ENCODE results near the gene ACSS1.

Gene ACSS1

GRCh38 chr20:24990810-24991252 is 67.1 kb downstream of the ACSS1 start:
- ChIA-PET POLR2A (no interaction called here), CTCF (interaction anchor here (1.0 to 1.7 kb wide), 2 partner anchors 28 to 73 kb away, joined by 3 to 5 read pairs; no protein-coding TSS in a partner anchor)
- TF ChIP-seq, protein P1, sequence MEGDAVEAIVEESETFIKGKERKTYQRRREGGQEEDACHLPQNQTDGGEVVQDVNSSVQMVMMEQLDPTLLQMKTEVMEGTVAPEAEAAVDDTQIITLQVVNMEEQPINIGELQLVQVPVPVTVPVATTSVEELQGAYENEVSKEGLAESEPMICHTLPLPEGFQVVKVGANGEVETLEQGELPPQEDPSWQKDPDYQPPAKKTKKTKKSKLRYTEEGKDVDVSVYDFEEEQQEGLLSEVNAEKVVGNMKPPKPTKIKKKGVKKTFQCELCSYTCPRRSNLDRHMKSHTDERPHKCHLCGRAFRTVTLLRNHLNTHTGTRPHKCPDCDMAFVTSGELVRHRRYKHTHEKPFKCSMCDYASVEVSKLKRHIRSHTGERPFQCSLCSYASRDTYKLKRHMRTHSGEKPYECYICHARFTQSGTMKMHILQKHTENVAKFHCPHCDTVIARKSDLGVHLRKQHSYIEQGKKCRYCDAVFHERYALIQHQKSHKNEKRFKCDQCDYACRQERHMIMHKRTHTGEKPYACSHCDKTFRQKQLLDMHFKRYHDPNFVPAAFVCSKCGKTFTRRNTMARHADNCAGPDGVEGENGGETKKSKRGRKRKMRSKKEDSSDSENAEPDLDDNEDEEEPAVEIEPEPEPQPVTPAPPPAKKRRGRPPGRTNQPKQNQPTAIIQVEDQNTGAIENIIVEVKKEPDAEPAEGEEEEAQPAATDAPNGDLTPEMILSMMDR (IDR thresholded peaks at IDR 0.05; ENCODE audit: insufficient read depth, low read length, missing control alignments) = no peak
- no peak for DNase-seq (ENCODE audit: low read depth, low spot score)
- no peak overlapping the region; the same call in 1 of the 2 replicates for H3K4me3 ChIP-seq (ENCODE audit: low read depth, low read length)

- DNase-seq (ENCODE audit: low read depth, low spot score) = no peak
- TF ChIP-seq, protein P1 (IDR thresholded peaks at IDR 0.05; ENCODE audit: insufficient read depth, low read length, missing control alignments) = no peak
- H3K4me3 ChIP-seq (ENCODE audit: low read depth, low read length) = no peak overlapping the region
- POLR2A ChIA-PET = no interaction called here
- CTCF ChIA-PET = no interaction called here
These were observed 68.8 kb downstream of the ACSS1 start for GRCh38 chr20:24989162-24989561.

DNA sequence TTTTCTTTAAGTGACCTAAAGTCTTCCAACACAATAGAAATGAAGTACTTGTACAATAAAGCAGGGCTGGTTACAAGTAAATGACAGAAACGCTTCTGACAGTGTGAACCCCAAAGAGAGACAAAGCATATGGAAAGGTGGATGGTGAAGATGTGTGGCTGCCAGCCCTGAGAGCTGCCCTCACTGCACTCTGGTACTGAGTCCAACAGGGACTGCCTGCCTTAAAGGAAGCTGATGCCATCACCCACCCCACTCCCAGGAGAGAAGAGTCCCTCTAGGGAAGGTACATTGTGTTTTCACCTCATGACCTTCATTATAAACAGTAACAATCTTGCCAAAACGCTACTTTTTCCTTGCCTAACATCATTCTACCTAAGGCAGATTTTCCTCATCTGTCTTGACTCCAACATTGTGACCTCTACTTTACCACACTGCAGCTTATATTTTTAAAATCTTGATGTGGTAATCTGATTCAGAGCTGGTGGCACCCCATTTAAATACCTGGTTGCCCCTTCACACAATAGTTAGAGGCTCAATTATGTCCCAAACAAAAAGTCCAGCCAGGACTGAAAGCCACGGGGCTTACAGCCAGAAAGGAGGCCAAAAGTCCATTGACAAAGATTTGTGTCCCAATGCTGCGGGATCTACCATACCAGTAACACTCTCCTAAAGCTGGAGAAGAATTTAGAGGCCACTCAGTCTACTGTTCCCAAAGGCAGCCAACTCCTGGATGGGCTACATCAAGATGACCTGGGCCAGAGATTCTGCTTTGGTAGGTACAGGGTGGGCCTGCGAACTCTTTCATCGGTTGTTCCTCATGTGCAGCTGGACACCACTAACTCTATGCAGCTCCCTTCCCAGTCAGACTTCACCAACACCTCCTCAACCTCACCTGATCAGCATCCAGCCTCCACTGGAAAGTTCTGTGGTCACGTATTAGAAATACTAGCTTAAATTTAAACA is 69.8 kb downstream of the ACSS1 start:
- POLR2A ChIA-PET = no interaction called here
- TF ChIP-seq, protein P1 (IDR thresholded peaks at IDR 0.05; ENCODE audit: insufficient read depth, low read length, missing control alignments) = no peak
- no peak for DNase-seq (ENCODE audit: low read depth, low spot score)
- CTCF ChIA-PET = no interaction called here
- no peak overlapping the region for H3K4me3 ChIP-seq (ENCODE audit: low read depth, low read length)

DNA sequence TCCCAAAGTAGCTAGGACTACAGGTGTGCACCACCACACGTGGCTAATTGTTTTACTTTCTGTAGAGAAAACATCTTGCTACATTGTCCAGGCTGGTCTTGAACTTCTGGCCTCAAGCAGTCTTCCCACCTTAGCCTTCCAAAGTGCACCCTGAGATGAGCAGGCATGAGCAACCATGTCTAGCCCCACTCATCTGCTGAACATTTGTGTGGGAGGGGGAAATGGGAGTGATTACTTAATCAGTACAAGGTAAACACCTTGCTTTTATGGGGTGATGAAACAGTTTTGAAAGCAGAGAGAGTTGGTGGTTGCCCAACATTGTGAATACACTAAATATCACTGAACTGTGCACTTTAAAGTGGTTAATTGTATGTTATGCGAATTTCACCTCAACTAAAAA is 70.7 kb downstream of the ACSS1 start:
- ChIA-PET POLR2A (no interaction called here), CTCF (no interaction called here)
- no peak for DNase-seq (ENCODE audit: low read depth, low spot score)
- no peak overlapping the region for H3K4me3 ChIP-seq (ENCODE audit: low read depth, low read length)
- TF ChIP-seq, protein P1 (IDR thresholded peaks at IDR 0.05; ENCODE audit: insufficient read depth, low read length, missing control alignments) = no peak

DNA sequence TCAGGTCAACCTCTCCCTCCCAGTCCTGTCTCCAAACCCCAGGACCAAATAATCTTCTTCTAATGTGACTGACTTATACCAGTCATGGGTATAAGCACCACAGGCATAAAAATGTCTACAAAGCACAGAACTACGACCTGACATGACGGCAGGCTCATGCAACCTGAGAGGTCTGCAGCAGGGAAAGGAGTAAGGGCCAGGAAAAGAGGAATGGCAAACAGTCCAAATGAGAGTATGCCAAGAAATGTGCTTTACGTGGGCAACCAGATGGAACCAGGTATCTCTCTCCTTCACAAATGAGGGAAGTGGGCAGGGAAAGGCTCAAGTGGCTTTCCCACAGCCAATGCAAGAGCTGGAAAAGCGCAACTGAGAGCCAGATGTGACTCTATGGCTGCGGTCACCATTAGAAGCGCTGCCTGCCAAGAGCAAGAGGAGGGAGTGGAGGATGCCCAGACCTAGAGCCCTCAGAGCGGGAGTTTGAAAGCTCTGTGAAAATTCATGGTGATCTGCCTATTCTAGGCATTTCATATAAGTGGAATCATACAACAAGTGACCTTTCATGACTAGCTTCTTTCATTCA is 71.4 kb downstream of the ACSS1 start:
- DNase-seq (ENCODE audit: low read depth, low spot score) = no peak
- CTCF ChIA-PET = interaction anchor here (0.7 to 0.9 kb wide), 2 partner anchors 38 to 78 kb away, joined by 3 read pairs; no protein-coding TSS in a partner anchor

More for the DNA sequence above, 71.4 kb downstream of the ACSS1 start:
- TF ChIP-seq, protein P1 (IDR thresholded peaks at IDR 0.05; ENCODE audit: insufficient read depth, low read length, missing control alignments) = no peak
- no peak overlapping the region for H3K4me3 ChIP-seq (ENCODE audit: low read depth, low read length)
- POLR2A ChIA-PET = no interaction called here
